GM03348 (cell line): ENCODE results near the gene MC5R.
"Not testable (repeated sequence)": the region's sequence is repeated elsewhere in the genome, so short reads cannot be mapped to it uniquely, and the experiment has no call there.

Source experiments
- DNase-seq: peaks from one replicate; pipeline ENCODE4 v3.0.0; 2012; ENCODE audit warnings: low spot score

MC5R gene

GRCh38 chr18:13849791-13850190 lies 25.8 kb downstream of the MC5R start:
- DNase-seq = no peak

DNA sequence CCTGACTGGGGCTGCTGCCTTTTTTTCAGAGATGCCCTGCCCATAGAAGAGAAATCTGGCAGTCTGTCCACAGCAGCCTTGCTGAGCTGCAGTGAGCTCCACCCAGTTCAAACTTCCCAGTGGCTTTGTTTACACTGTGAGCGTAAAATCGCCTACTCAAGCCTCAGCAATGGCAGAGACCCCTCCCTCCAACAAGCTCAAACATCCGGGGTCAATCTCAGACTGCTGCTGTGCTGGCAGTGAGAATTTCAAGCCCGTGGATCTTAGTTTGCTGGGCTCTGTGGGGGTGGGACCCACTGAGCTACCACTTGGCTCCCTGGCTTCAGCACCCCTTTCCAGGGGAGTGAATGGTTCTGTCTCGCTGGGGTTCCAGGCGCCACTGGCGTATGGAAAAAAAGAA lies 38.9 kb downstream of the MC5R start:
- not testable (repeated sequence) for DNase-seq

DNA sequence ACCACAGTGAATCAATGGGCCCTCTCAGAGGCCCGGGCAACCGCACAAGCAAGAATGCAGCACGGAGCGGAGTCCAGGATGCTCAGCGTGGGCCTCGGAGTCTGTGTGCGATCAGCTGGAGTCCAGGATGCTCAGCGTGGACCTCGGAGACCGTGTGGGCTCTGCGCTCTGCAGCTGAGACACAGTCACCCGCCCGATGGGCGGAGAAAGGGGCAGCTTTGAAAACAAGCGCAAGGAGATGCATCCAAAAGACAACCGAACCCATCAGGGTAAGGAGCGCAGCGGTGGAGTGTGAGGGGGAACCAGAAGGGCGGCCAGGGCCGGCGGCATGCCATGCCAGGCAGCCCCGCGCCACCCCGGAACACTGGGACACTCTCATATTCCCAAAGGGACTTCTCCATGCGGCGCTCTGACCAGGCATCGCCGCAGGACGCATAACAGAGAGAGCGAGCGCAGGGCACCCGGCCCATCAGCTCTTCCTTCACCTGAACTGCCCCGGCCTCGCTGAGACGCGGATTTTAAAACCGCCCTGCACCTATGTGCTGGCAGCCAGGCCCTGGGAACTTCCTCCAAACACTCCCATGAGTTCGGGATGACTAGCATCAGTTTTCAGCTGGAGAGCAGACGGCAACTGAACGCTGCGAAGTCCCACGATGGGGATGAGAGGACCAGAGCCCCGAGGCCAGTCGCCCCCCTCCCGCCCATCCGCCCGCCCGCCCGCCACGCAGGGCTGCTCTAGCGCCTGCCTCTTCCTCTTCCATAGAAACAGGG lies 44.7 kb downstream of the MC5R start:
- DNase-seq = no peak

DNA sequence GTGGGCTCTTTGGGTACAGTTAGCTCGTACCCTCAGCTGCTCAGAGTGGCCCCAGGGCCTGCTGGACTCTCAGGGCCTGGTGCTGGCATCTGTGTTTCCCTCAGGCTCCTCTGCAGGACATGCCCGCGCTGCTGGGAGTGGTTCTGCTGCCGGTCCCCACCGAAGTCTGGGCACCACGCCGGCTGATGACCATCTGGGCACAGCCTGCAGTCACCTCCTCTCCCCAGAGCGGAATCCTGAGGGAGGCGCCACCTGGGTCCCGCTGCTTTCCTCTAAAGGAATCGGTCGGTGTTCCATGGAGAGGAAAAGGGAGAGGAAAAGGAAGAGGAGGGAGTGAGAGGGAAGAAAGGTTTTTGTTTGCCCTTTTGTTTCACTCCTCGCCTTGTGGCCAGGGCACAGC lies 47.8 kb downstream of the MC5R start:
- DNase-seq = no peak

DNA sequence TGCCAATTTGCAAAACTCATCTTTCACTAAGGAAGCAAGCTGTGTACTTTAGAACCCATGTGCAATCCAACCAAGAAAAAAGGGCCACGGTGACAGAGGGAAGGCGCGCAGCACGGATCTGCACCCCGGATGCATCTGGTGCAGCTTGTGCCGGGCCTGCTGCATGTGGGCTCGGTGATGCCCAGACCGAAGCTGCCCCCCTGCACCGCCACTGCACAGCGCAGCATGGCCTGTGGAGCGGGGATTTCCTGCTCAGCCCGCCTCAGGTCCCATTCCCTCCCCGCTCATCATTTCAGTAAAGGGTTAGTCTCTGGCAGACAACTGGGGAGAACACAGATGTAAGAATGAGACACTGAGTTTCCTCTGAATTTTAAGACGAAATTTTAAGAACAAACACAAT lies 48.4 kb downstream of the MC5R start:
- DNase-seq = no peak

- no peak for DNase-seq
Measured at GRCh38 chr18:13872932-13873331, 49.0 kb downstream of the MC5R start.

DNA sequence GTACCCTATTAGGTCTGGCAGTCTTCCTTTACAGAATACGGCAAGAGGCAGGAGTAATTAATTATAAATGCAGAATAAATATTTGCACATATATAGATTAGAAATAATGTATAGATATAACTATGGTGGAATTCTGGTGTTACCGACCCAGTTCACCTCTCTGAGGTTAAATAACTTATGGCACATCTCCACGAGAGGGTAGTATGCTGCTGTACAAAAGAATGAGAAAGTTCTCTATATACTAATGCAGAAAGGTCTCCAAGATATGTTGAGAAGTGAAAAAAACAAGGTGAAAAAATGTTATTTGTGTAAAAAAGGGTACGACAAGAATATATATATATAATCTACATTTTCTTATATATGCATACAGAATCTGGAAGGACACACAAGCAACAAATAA lies 50.6 kb downstream of the MC5R start:
- DNase-seq = no peak
